ENCODE data around the gene PSMA8. TPM values are rescaled to one million over a fixed set of nuclear protein-coding genes. Genes with fewer than 3 reads are reported as not detected.

Gene PSMA8
- polyA plus RNA-seq, 2 of the 4 experiments (the other 2 are of a cell fraction), result not detected

DNA sequence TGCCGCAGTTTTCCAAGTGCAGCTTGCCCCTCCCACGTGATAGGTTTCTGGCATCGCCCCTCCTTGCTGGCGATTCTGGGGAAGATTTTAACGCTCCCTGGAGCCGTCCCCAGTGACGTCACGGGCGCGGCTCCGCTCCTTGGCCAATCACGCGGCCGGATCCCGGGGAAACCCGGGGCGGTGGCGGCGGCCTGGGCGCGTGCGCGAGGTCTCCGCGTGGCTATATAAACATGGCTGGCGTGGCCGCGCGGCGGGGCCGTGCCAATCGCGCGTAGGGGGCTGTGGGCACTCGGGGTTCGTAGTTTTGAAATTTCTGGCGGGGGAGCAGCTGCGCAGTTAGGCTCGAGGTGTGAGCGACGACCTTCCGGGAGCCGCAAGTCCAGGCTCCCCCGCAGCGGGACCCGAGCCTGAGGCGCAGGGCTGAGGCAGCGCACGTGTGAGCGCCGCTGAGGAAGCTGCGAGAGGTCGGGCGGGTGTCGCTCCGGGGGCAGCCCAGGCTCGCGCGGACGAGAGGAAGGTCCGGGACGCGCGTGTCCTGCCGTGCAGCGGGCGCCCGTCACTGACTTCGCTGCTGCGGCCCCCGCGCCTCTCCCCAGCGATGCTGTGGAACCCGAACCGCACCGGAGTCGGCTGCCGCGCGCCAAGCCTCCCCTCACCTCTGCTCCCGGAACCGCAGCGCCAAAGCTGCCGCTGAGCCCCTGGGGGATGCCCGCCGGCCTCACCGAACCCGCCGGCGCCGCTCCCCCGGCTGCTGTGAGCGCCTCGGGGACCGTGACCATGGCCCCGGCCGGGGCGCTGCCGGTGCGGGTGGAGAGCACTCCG lies 92.8 kb downstream of the PSMA8 start, which contains the start of gene TAF4B:
Gene TAF4B, plus strand, starts transcription at position 217 of the 822 bp plus-strand sequence. Its CDS starts 489 bp downstream, at position 706.
- 1% methylated on average over 20 of the region's 101 CpGs for WGBS (ENCODE audit: missing lambda C conversion rate)
- H3K4me1 ChIP-seq, result peaks cover 16% of the 10 kb centered on the region; the same call in 2 of the 3 replicates
- no peaks in the 10 kb centered on the region for H3K9me3 ChIP-seq
- ChIA-PET CTCF (no interaction called here), POLR2A (interaction anchor here (0.6 to 1.4 kb wide), 4 partner anchors 11 to 1125 kb away, joined by 3 to 4 read pairs (median 4); no protein-coding TSS in a partner anchor)
- peak within 1 kb of the TSS; percentile 91 for H3K4me2 ChIP-seq
- FAIRE-seq (no peak), DNase-seq (ENCODE audit: low read depth in 1 of 2, low spot score in 1 of 2) (peak; percentile 66 to 92), ATAC-seq (peak; percentile 91 to 94)
- peak within 1 kb of the TSS; percentile 88 for H3K4me3 ChIP-seq
- peak within 1 kb of the TSS; percentile 82 to 93 for H3K27ac ChIP-seq
- TF ChIP-seq RARB (CRISPR knock-in tag; IDR thresholded peaks at IDR 0.05), result no peak
- no peak for TF ChIP-seq RAD21 (conservative IDR thresholded peaks at IDR 0.05 in 1 of 2, IDR thresholded peaks at IDR 0.05 in 1 of 2)
- TF ChIP-seq RNF2 (IDR thresholded peaks at IDR 0.05; ENCODE audit: borderline replicate concordance, low read depth), result peak; percentile 60; the same call in 1 of the 2 replicates
- TF ChIP-seq PHF8 (IDR thresholded peaks at IDR 0.05; ENCODE audit: borderline replicate concordance, low read depth), result peak; percentile 80
- no peak for TF ChIP-seq ESRRA (IDR thresholded peaks at IDR 0.05; ENCODE audit: borderline replicate concordance, low read length)
- TF ChIP-seq CBX2 (IDR thresholded peaks at IDR 0.05; ENCODE audit: borderline replicate concordance, low read depth), result no peak
- TF ChIP-seq CHD2 (IDR thresholded peaks at IDR 0.05; ENCODE audit: low read length, partially characterized antibody), result no peak
- TF ChIP-seq CBX8 (IDR thresholded peaks at IDR 0.05), result no peak
- TF ChIP-seq NPAS2 (CRISPR knock-in tag; IDR thresholded peaks at IDR 0.05; ENCODE audit: borderline replicate concordance), result no peak
- TF ChIP-seq RCOR1 (IDR thresholded peaks at IDR 0.05; ENCODE audit: low read depth, low read length), result no peak
- no peak for TF ChIP-seq HOXA7 (CRISPR knock-in tag; IDR thresholded peaks at IDR 0.05)
- peak; percentile 52 for TF ChIP-seq POLR2A (IDR thresholded peaks at IDR 0.05; ENCODE audit: low read length)
- TF ChIP-seq, protein P1, sequence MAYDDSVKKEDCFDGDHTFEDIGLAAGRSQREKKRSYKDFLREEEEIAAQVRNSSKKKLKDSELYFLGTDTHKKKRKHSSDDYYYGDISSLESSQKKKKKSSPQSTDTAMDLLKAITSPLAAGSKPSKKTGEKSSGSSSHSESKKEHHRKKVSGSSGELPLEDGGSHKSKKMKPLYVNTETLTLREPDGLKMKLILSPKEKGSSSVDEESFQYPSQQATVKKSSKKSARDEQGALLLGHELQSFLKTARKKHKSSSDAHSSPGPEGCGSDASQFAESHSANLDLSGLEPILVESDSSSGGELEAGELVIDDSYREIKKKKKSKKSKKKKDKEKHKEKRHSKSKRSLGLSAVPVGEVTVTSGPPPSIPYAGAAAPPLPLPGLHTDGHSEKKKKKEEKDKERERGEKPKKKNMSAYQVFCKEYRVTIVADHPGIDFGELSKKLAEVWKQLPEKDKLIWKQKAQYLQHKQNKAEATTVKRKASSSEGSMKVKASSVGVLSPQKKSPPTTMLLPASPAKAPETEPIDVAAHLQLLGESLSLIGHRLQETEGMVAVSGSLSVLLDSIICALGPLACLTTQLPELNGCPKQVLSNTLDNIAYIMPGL (CRISPR knock-in tag; IDR thresholded peaks at IDR 0.05; ENCODE audit: borderline replicate concordance), result no peak
- TF ChIP-seq SREBF2 (IDR thresholded peaks at IDR 0.05), result no peak
- TF ChIP-seq POLR2AphosphoS2 (conservative IDR thresholded peaks at IDR 0.05; ENCODE audit: low read length), result no peak
- TF ChIP-seq, protein P2, sequence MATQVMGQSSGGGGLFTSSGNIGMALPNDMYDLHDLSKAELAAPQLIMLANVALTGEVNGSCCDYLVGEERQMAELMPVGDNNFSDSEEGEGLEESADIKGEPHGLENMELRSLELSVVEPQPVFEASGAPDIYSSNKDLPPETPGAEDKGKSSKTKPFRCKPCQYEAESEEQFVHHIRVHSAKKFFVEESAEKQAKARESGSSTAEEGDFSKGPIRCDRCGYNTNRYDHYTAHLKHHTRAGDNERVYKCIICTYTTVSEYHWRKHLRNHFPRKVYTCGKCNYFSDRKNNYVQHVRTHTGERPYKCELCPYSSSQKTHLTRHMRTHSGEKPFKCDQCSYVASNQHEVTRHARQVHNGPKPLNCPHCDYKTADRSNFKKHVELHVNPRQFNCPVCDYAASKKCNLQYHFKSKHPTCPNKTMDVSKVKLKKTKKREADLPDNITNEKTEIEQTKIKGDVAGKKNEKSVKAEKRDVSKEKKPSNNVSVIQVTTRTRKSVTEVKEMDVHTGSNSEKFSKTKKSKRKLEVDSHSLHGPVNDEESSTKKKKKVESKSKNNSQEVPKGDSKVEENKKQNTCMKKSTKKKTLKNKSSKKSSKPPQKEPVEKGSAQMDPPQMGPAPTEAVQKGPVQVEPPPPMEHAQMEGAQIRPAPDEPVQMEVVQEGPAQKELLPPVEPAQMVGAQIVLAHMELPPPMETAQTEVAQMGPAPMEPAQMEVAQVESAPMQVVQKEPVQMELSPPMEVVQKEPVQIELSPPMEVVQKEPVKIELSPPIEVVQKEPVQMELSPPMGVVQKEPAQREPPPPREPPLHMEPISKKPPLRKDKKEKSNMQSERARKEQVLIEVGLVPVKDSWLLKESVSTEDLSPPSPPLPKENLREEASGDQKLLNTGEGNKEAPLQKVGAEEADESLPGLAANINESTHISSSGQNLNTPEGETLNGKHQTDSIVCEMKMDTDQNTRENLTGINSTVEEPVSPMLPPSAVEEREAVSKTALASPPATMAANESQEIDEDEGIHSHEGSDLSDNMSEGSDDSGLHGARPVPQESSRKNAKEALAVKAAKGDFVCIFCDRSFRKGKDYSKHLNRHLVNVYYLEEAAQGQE (IDR thresholded peaks at IDR 0.05), result no peak
- peak; percentile 92 for TF ChIP-seq MYC (IDR thresholded peaks at IDR 0.05; ENCODE audit: borderline replicate concordance, low read length)
- TF ChIP-seq ZNF302 (CRISPR knock-in tag; IDR thresholded peaks at IDR 0.05), result no peak
- 0 out of 2 replicates have a peak, but pooled peaks have one; percentile 42 for TF ChIP-seq TFCP2L1 (CRISPR knock-in tag; IDR thresholded peaks at IDR 0.05)
- no peak for TF ChIP-seq ZSCAN20 (CRISPR knock-in tag; IDR thresholded peaks at IDR 0.05)
- 0 out of 2 replicates have a peak, but pooled peaks have one; percentile 28 for TF ChIP-seq EHF (CRISPR knock-in tag; IDR thresholded peaks at IDR 0.05)
- TF ChIP-seq SMC3 (IDR thresholded peaks at IDR 0.05), result no peak
- TF ChIP-seq, protein P3, sequence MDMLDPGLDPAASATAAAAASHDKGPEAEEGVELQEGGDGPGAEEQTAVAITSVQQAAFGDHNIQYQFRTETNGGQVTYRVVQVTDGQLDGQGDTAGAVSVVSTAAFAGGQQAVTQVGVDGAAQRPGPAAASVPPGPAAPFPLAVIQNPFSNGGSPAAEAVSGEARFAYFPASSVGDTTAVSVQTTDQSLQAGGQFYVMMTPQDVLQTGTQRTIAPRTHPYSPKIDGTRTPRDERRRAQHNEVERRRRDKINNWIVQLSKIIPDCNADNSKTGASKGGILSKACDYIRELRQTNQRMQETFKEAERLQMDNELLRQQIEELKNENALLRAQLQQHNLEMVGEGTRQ (IDR thresholded peaks at IDR 0.05), result peak; percentile 85
- no peak for TF ChIP-seq KDM1A (IDR thresholded peaks at IDR 0.05; ENCODE audit: low read depth)
- TF ChIP-seq HOXB5 (CRISPR knock-in tag; IDR thresholded peaks at IDR 0.05), result 0 out of 2 replicates have a peak, but pooled peaks have one; percentile 50
- 0 out of 2 replicates have a peak, but pooled peaks have one; percentile 11 for TF ChIP-seq BHLHE40 (IDR thresholded peaks at IDR 0.05; ENCODE audit: low read depth, low read length)
- TF ChIP-seq RFX5 (IDR thresholded peaks at IDR 0.05), result peak; percentile 49; the same call in 1 of the 2 replicates
- TF ChIP-seq HOXB13 (CRISPR knock-in tag; IDR thresholded peaks at IDR 0.05; ENCODE audit: low read depth), result no peak
- no peak for TF ChIP-seq FOXS1 (CRISPR knock-in tag; IDR thresholded peaks at IDR 0.05)
- TF ChIP-seq, protein P4, sequence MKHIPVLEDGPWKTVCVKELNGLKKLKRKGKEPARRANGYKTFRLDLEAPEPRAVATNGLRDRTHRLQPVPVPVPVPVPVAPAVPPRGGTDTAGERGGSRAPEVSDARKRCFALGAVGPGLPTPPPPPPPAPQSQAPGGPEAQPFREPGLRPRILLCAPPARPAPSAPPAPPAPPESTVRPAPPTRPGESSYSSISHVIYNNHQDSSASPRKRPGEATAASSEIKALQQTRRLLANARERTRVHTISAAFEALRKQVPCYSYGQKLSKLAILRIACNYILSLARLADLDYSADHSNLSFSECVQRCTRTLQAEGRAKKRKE (CRISPR knock-in tag; IDR thresholded peaks at IDR 0.05; ENCODE audit: low read depth), result no peak
- TF ChIP-seq NR3C1 (IDR thresholded peaks at IDR 0.05), result no peak
- TF ChIP-seq TP53 (CRISPR knock-in tag; IDR thresholded peaks at IDR 0.05), result no peak
- TF ChIP-seq, protein P5, sequence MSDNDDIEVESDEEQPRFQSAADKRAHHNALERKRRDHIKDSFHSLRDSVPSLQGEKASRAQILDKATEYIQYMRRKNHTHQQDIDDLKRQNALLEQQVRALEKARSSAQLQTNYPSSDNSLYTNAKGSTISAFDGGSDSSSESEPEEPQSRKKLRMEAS (IDR thresholded peaks at IDR 0.05), result peak; percentile 97

Data from A549 (cell line).